ENCODE results near the gene CNST. TPM values are rescaled to one million over a fixed set of nuclear protein-coding genes. Genes with fewer than 3 reads are reported as not detected.

The CNST gene
- total RNA-seq, 2 experiments from 2014 or later = 23.6 to 24.2 TPM

- H3K9me3 Mint-ChIP-seq (ENCODE audit: low read depth) = no peaks in the 10 kb centered on the region
- H3K4me1 Mint-ChIP-seq = peaks cover 2% of the 10 kb centered on the region
- H3K27ac Mint-ChIP-seq = peak overlapping the region; percentile 1
- intact Hi-C loops (cut with DNase I, micrococcal nuclease) = no loop called here
- no peak for ATAC-seq
- POLR2A ChIA-PET = no interaction called here
- DNase-seq = no peak
- no peaks in the 10 kb centered on the region for H3K27me3 Mint-ChIP-seq
- peaks cover 23% of the 10 kb centered on the region for H3K36me3 Mint-ChIP-seq (ENCODE audit: low read depth)
- CTCF ChIA-PET = interaction anchor here (0.7 kb wide), 1 partner anchor 43 kb away, joined by 3 read pairs; no protein-coding TSS in a partner anchor
- no peak overlapping the region for H3K4me3 Mint-ChIP-seq
Observed at GRCh38 chr1:246651012-246651695, 84.9 kb downstream of the CNST start.

- Mint-ChIP-seq H3K4me1 (no peaks in the 10 kb centered on the region), H3K27ac (no peak overlapping the region), H3K9me3 (ENCODE audit: low read depth) (no peaks in the 10 kb centered on the region), H3K27me3 (no peaks in the 10 kb centered on the region), H3K36me3 (ENCODE audit: low read depth) (peaks cover 17% of the 10 kb centered on the region), H3K4me3 (no peak overlapping the region)
- ChIA-PET CTCF (no interaction called here), POLR2A (no interaction called here)
- DNase-seq (peak; percentile 17), ATAC-seq (no peak)
- intact Hi-C loops (cut with DNase I, micrococcal nuclease) = no loop called here
Observed at GRCh38 chr1:246658567-246658966, 92.3 kb downstream of the CNST start.

GRCh38 chr1:246659594-246660140, 93.4 kb downstream of the CNST start:
- CTCF ChIA-PET = no interaction called here
- no peak overlapping the region for H3K27ac Mint-ChIP-seq
- DNase-seq (no peak), ATAC-seq (no peak)
- H3K4me3 Mint-ChIP-seq = no peak overlapping the region
- no peaks in the 10 kb centered on the region for H3K4me1 Mint-ChIP-seq
- H3K27me3 Mint-ChIP-seq = no peaks in the 10 kb centered on the region
- no peaks in the 10 kb centered on the region for H3K9me3 Mint-ChIP-seq (ENCODE audit: low read depth)
- intact Hi-C loops (cut with DNase I, micrococcal nuclease) = no loop called here
- peaks cover 8% of the 10 kb centered on the region for H3K36me3 Mint-ChIP-seq (ENCODE audit: low read depth)
- POLR2A ChIA-PET = no interaction called here

- CTCF ChIA-PET = no interaction called here
- Mint-ChIP-seq H3K27me3 (no peaks in the 10 kb centered on the region), H3K9me3 (ENCODE audit: low read depth) (no peaks in the 10 kb centered on the region), H3K27ac (no peak overlapping the region), H3K4me1 (no peaks in the 10 kb centered on the region), H3K36me3 (ENCODE audit: low read depth) (peaks cover 15% of the 10 kb centered on the region), H3K4me3 (no peak overlapping the region)
- no peak for DNase-seq
- ATAC-seq = no peak
- intact Hi-C loops (cut with DNase I, micrococcal nuclease) = no loop called here
- POLR2A ChIA-PET = no interaction called here
Observed at GRCh38 chr1:246661451-246661850, 95.2 kb downstream of the CNST start.

- Mint-ChIP-seq H3K36me3 (ENCODE audit: low read depth) (peaks cover 36% of the 10 kb centered on the region), H3K4me1 (no peaks in the 10 kb centered on the region), H3K4me3 (no peak overlapping the region), H3K27ac (no peak overlapping the region), H3K27me3 (no peaks in the 10 kb centered on the region), H3K9me3 (ENCODE audit: low read depth) (no peaks in the 10 kb centered on the region)
- ChIA-PET CTCF (interaction anchor here (0.6 kb wide), 1 partner anchor 117 kb away, joined by 3 read pairs; no protein-coding TSS in a partner anchor), POLR2A (no interaction called here)
- ATAC-seq (no peak), DNase-seq (no peak)
- intact Hi-C loops (cut with DNase I, micrococcal nuclease) = no loop called here
Observed at GRCh38 chr1:246667773-246668172, 101.5 kb downstream of the CNST start.

GRCh38 chr1:246669659-246670058, 103.4 kb downstream of the CNST start:
- intact Hi-C loops (cut with DNase I, micrococcal nuclease) = no loop called here
- ATAC-seq (no peak), DNase-seq (no peak)
- no peaks in the 10 kb centered on the region for H3K9me3 Mint-ChIP-seq (ENCODE audit: low read depth)
- no peak overlapping the region for H3K4me3 Mint-ChIP-seq
- H3K4me1 Mint-ChIP-seq = no peaks in the 10 kb centered on the region
- no peak overlapping the region for H3K27ac Mint-ChIP-seq
- ChIA-PET CTCF (interaction anchor here (1.2 kb wide), 1 partner anchor 41 kb away, joined by 3 read pairs; no protein-coding TSS in a partner anchor), POLR2A (no interaction called here)
- H3K27me3 Mint-ChIP-seq = no peaks in the 10 kb centered on the region
- H3K36me3 Mint-ChIP-seq (ENCODE audit: low read depth) = peaks cover 40% of the 10 kb centered on the region

GRCh38 chr1:246674049-246674448, 107.8 kb downstream of the CNST start:
- Mint-ChIP-seq H3K36me3 (ENCODE audit: low read depth) (peaks cover 19% of the 10 kb centered on the region), H3K27ac (no peak overlapping the region), H3K9me3 (ENCODE audit: low read depth) (no peaks in the 10 kb centered on the region), H3K27me3 (no peaks in the 10 kb centered on the region), H3K4me1 (no peaks in the 10 kb centered on the region), H3K4me3 (no peak overlapping the region)
- DNase-seq (no peak), ATAC-seq (no peak)
- ChIA-PET POLR2A (no interaction called here), CTCF (no interaction called here)
- intact Hi-C loops (cut with DNase I, micrococcal nuclease) = no loop called here

- DNase-seq (no peak), ATAC-seq (no peak)
- Mint-ChIP-seq H3K36me3 (ENCODE audit: low read depth) (peaks cover 3% of the 10 kb centered on the region), H3K4me3 (no peak overlapping the region), H3K4me1 (no peaks in the 10 kb centered on the region), H3K27me3 (no peaks in the 10 kb centered on the region), H3K9me3 (ENCODE audit: low read depth) (no peaks in the 10 kb centered on the region), H3K27ac (no peak overlapping the region)
- intact Hi-C loops (cut with DNase I, micrococcal nuclease) = no loop called here
- CTCF ChIA-PET = no interaction called here
- POLR2A ChIA-PET = no interaction called here
Observed at GRCh38 chr1:246677842-246678241, 111.6 kb downstream of the CNST start.

- ATAC-seq (no peak), DNase-seq (no peak)
- Mint-ChIP-seq H3K36me3 (ENCODE audit: low read depth) (no peaks in the 10 kb centered on the region), H3K27me3 (no peaks in the 10 kb centered on the region), H3K4me3 (no peak overlapping the region), H3K9me3 (ENCODE audit: low read depth) (no peaks in the 10 kb centered on the region), H3K27ac (no peak overlapping the region), H3K4me1 (no peaks in the 10 kb centered on the region)
- intact Hi-C loops (cut with DNase I, micrococcal nuclease) = no loop called here
- ChIA-PET CTCF (interaction anchor here (0.6 to 1.7 kb wide), 3 partner anchors 10 to 1607 kb away, joined by 4 to 8 read pairs (median 6); no protein-coding TSS in a partner anchor), POLR2A (no interaction called here)
Observed at GRCh38 chr1:246678816-246679793, 112.8 kb downstream of the CNST start.

GRCh38 chr1:246679794-246680177, 113.5 kb downstream of the CNST start:
- CTCF ChIA-PET = interaction anchor here (0.6 to 1.7 kb wide), 3 partner anchors 9 to 1606 kb away, joined by 4 to 8 read pairs (median 6); no protein-coding TSS in a partner anchor
- Mint-ChIP-seq H3K4me3 (no peak overlapping the region), H3K9me3 (ENCODE audit: low read depth) (no peaks in the 10 kb centered on the region), H3K27me3 (no peaks in the 10 kb centered on the region), H3K27ac (no peak overlapping the region), H3K4me1 (no peaks in the 10 kb centered on the region), H3K36me3 (ENCODE audit: low read depth) (no peaks in the 10 kb centered on the region)
- POLR2A ChIA-PET = no interaction called here
- intact Hi-C loops (cut with DNase I, micrococcal nuclease) = no loop called here
- DNase-seq = no peak
- ATAC-seq = no peak

GRCh38 chr1:246680190-246680589, 113.9 kb downstream of the CNST start:
- POLR2A ChIA-PET = no interaction called here
- Mint-ChIP-seq H3K4me3 (no peak overlapping the region), H3K27ac (no peak overlapping the region), H3K4me1 (no peaks in the 10 kb centered on the region), H3K36me3 (ENCODE audit: low read depth) (no peaks in the 10 kb centered on the region), H3K9me3 (ENCODE audit: low read depth) (no peaks in the 10 kb centered on the region), H3K27me3 (no peaks in the 10 kb centered on the region)
- ATAC-seq = no peak
- DNase-seq = no peak
- intact Hi-C loops (cut with DNase I, micrococcal nuclease) = no loop called here
- CTCF ChIA-PET = interaction anchor here (1.7 kb wide), 1 partner anchor 9 kb away, joined by 8 read pairs; no protein-coding TSS in a partner anchor

Measured in activated CD4-positive, alpha-beta T cell treated with anti-CD3 and anti-CD28 coated beads for 36 hours (primary cell).